Kidney (tissue), 14 donors: ENCODE results near the gene F2RL1. TPM values are rescaled to one million over a fixed set of nuclear protein-coding genes. Genes with fewer than 3 reads are reported as not detected.
"Not testable (repeated sequence)": the region's sequence is repeated elsewhere in the genome, so short reads cannot be mapped to it uniquely, and the experiment has no call there.

Experiments used
- DNase-seq, 5 donors: peaks; one replicate each; pipeline ENCODE4 v3.0.0-alpha.2; 2013 to 2020
- FAIRE-seq: peaks from 2 replicates; lab custom pipeline; 2012; peaks lifted over from hg19 to GRCh38; lab: Jason Lieb, UNC
- H3K27ac ChIP-seq, 2 donors: one replicate each; pipeline ENCODE4 v1.7.0; 2013; ENCODE audit warnings: low read depth in 2 of 2, low read length in 2 of 2, inconsistent platforms in 1 of 2
- H3K27me3 ChIP-seq: one replicate; pipeline ENCODE4 v1.7.1; 2013; ENCODE audit warnings: low read length, inconsistent platforms; ENCODE audit not compliant: control insufficient read depth, insufficient read depth
- H3K36me3 ChIP-seq, 3 donors: one replicate each; pipeline versions ENCODE4 v1.7.0 to v1.7.1; 2013; ENCODE audit warnings: low read length in 3 of 3, control low read depth in 1 of 3, inconsistent platforms in 1 of 3; ENCODE audit not compliant: insufficient read depth in 3 of 3, control insufficient read depth in 2 of 3
- H3K4me1 ChIP-seq, 3 donors: one replicate each; pipeline versions ENCODE4 v1.7.0 to v1.7.1; 2013; ENCODE audit warnings: low read length in 3 of 3, inconsistent platforms in 1 of 3, low read depth in 1 of 3; ENCODE audit not compliant: control insufficient read depth in 2 of 3, insufficient read depth in 2 of 3
- H3K4me3 ChIP-seq, 3 donors: one replicate each; pipeline versions ENCODE4 v1.7.0 to v1.8.1; 2013; ENCODE audit warnings: low read length in 3 of 3, control low read depth in 1 of 3, inconsistent platforms in 1 of 3
- H3K9ac ChIP-seq, 3 donors: one replicate each; pipeline versions ENCODE4 v1.7.0 to v1.7.1; 2013; ENCODE audit warnings: low read length in 3 of 3, control low read depth in 1 of 3, inconsistent platforms in 1 of 3
- H3K9me3 ChIP-seq, 3 donors: one replicate each; pipeline versions ENCODE4 v1.7.0 to v1.7.1; 2013; ENCODE audit warnings: low read length in 3 of 3, control low read depth in 1 of 3, inconsistent platforms in 1 of 3; ENCODE audit not compliant: control insufficient read depth in 2 of 3, insufficient read depth in 1 of 3
- CTCF ChIP-seq: IDR thresholded peaks from 3 replicates; pipeline ENCODE4 v1.5.1; 2012; ENCODE audit warnings: mild to moderate bottlenecking, moderate library complexity, borderline replicate concordance; ENCODE audit not compliant: insufficient read depth; ENCODE audit errors: extremely low read depth
- intact Hi-C: fragments of 100-400 bp; cut with DNase I; formaldehyde crosslinking; loops from one replicate; pipeline ENCODE4 v1.11.1; 2022
- polyA plus RNA-seq: library from polyadenylated mRNA; stranded (reverse); fragments of 350-450 nt; fragmentation: Illumina TruSeq; extraction: RNeasy Lipid Tissue Mini Kit (QIAGEN cat#74804); gene quantifications from one replicate; pipeline ENCODE4 v1.2.3, GENCODE V29; 2014; ENCODE audit warnings: low read depth, low replicate concordance; ENCODE audit not compliant: insufficient read depth
- total RNA-seq: library from RNA; stranded (reverse); fragmentation: NEBNext Ultra II Directional; extraction: Animal tissue kit (Norgen Biotek cat#: 25700); gene quantifications from one replicate; pipeline ENCODE4 v1.2.1, GENCODE V29; 2021
- donor health status: control.
- donor health status: control.
- donor health status: control.
- donor health status: control.
- donor health status: control.
- donor health status: DM: yes; HTN: yes; CAD: no.
- donor health status: Normal renal cell carcinoma (clear cell type).

F2RL1 gene
- total and polyA plus RNA-seq, 2 donors from 2014 or later, result 24.5 to 51.9 TPM

- intact Hi-C loops, result no loop called here
- no peak for TF ChIP-seq CTCF
Observed at GRCh38 chr5:76852772-76853171, 33.9 kb downstream of the F2RL1 start.

GRCh38 chr5:76853741-76854140, 34.9 kb downstream of the F2RL1 start:
- H3K4me3 ChIP-seq, H3K27ac ChIP-seq, H3K9me3 ChIP-seq, H3K27me3 ChIP-seq, H3K9ac ChIP-seq, H3K4me1 ChIP-seq, FAIRE-seq, intact Hi-C loops, H3K36me3 ChIP-seq, DNase-seq: not testable (repeated sequence)

More at GRCh38 chr5:76852772-76853171, 33.9 kb downstream of the F2RL1 start:
- H3K36me3 ChIP-seq, result no peaks in the 10 kb centered on the region
- H3K27me3 ChIP-seq, result no peaks in the 10 kb centered on the region
- FAIRE-seq (no peak), DNase-seq (no peak)
- no peaks in the 10 kb centered on the region for H3K9me3 ChIP-seq
- H3K4me3 ChIP-seq, result no peak overlapping the region
- H3K27ac ChIP-seq, result no peak overlapping the region
- H3K4me1 ChIP-seq, result peaks cover 0 to 9% (median 4%) of the 10 kb centered on the region in 3 donors
- no peak overlapping the region for H3K9ac ChIP-seq

- FAIRE-seq (no peak), DNase-seq (no peak)
- H3K4me3 ChIP-seq, result no peak overlapping the region
- no peak for TF ChIP-seq CTCF
- H3K4me1 ChIP-seq, result peaks cover 0 to 9% (median 4%) of the 10 kb centered on the region in 3 donors
- H3K27ac ChIP-seq, result no peak overlapping the region
- no peaks in the 10 kb centered on the region for H3K36me3 ChIP-seq
- H3K9me3 ChIP-seq, result no peaks in the 10 kb centered on the region
- intact Hi-C loops, result no loop called here
- H3K9ac ChIP-seq, result no peak overlapping the region
- H3K27me3 ChIP-seq, result no peaks in the 10 kb centered on the region
Observed at GRCh38 chr5:76854644-76855043, 35.8 kb downstream of the F2RL1 start.

GRCh38 chr5:76855501-76855900, 36.7 kb downstream of the F2RL1 start:
- intact Hi-C loops, H3K9ac ChIP-seq, H3K36me3 ChIP-seq, H3K27ac ChIP-seq, H3K4me1 ChIP-seq, DNase-seq, FAIRE-seq, H3K27me3 ChIP-seq, H3K4me3 ChIP-seq, H3K9me3 ChIP-seq: not testable (repeated sequence)
